Testis (tissue), 5 donors: ENCODE measurements around the gene RIN1. TPM values are rescaled to one million over a fixed set of nuclear protein-coding genes. Genes with fewer than 3 reads are reported as not detected.
A peak's percentile ranks its signal among the peaks of the same experiment; 100 is the strongest.
"Not testable (repeated sequence)": the region's sequence is repeated elsewhere in the genome, so short reads cannot be mapped to it uniquely, and the experiment has no call there.

Experiments
- DNase-seq: peaks from one replicate; pipeline ENCODE4 v3.0.0-alpha.2; 2019
- H3K27ac ChIP-seq, 2 donors: fragments of 200-600 bp; sonication (generic); one replicate each; pipeline ENCODE4 v1.5.1; 2019
- H3K27me3 ChIP-seq: fragments of 200-600 bp; sonication (generic); one replicate; pipeline ENCODE4 v1.5.1; 2019
- H3K36me3 ChIP-seq: fragments of 200-600 bp; sonication (generic); one replicate; pipeline ENCODE4 v1.5.1; 2017; ENCODE audit warnings: low read depth; ENCODE audit errors: missing control alignments
- H3K4me1 ChIP-seq: fragments of 200-600 bp; sonication (generic); one replicate; pipeline ENCODE4 v1.5.1; 2019
- H3K4me3 ChIP-seq, 2 donors: fragments of 200-600 bp; sonication (generic); one replicate each; pipeline ENCODE4 v1.5.1; 2017 to 2019
- H3K9me3 ChIP-seq: fragments of 200-600 bp; sonication (generic); one replicate; pipeline ENCODE4 v1.5.1; 2017
- POLR2A ChIP-seq: fragments of 450-650 bp; IDR thresholded peaks from one replicate; pipeline ENCODE4 v1.6.1; 2017; ENCODE audit warnings: antibody characterized with exemption, mild to moderate bottlenecking, moderate library complexity
- WGBS, 2 donors: methylation state at CpG; one replicate each; pipeline ENCODE4 v1.1.5; 2018; 5-methylcytosine and 5-hydroxymethylcytosine counted together
- intact Hi-C: fragments of 100-400 bp; cut with DNase I; formaldehyde crosslinking; loops from one replicate; pipeline ENCODE4 v1.15.1; 2023; ENCODE audit warnings: low total_unique reads
- long read RNA-seq, 2 donors: transcript quantifications; one replicate each; lab custom pipeline, GENCODE V29; 2026
- polyA plus RNA-seq: library from polyadenylated mRNA; stranded (reverse); fragments of 350-450 nt; fragmentation: Illumina TruSeq; extraction: RNeasy Lipid Tissue Mini Kit (QIAGEN cat#74804); gene quantifications from one replicate; pipeline ENCODE4 v1.2.3, GENCODE V29; 2014; ENCODE audit warnings: low read depth, low replicate concordance; ENCODE audit not compliant: insufficient read depth
- total RNA-seq, 2 donors: library from RNA; depleted of rRNA; stranded (reverse); fragments of >200 nt; gene quantifications; one replicate each; pipeline ENCODE4 v1.2.3, GENCODE V29; 2016
- TF ChIP-seq, protein P1 (sequence below), 3 experiments: fragments of 450-650 bp in 2 of 3; fragments of 200-600 bp in 1 of 3; sonication (generic) in 1 of 3; IDR thresholded peaks; one replicate each; pipeline ENCODE4 v1.5.1; 2016 to 2019; ENCODE audit warnings: antibody characterized with exemption in 3 of 3, mild to moderate bottlenecking in 2 of 3, moderate library complexity in 1 of 3

Gene RIN1, protein sequence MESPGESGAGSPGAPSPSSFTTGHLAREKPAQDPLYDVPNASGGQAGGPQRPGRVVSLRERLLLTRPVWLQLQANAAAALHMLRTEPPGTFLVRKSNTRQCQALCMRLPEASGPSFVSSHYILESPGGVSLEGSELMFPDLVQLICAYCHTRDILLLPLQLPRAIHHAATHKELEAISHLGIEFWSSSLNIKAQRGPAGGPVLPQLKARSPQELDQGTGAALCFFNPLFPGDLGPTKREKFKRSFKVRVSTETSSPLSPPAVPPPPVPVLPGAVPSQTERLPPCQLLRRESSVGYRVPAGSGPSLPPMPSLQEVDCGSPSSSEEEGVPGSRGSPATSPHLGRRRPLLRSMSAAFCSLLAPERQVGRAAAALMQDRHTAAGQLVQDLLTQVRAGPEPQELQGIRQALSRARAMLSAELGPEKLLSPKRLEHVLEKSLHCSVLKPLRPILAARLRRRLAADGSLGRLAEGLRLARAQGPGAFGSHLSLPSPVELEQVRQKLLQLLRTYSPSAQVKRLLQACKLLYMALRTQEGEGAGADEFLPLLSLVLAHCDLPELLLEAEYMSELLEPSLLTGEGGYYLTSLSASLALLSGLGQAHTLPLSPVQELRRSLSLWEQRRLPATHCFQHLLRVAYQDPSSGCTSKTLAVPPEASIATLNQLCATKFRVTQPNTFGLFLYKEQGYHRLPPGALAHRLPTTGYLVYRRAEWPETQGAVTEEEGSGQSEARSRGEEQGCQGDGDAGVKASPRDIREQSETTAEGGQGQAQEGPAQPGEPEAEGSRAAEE
- total RNA-seq (1 to 10 TPM; 8.2 to 8.5 TPM), polyA plus RNA-seq (4.7 TPM)
- long read RNA-seq, donor 1: 0 reads
- long read RNA-seq, donor 2, partial matches to known transcripts: 0 of 1 reads
- long read RNA-seq, donor 2, other reads (novel, unspliced or antisense): 0 of 1 reads

DNA sequence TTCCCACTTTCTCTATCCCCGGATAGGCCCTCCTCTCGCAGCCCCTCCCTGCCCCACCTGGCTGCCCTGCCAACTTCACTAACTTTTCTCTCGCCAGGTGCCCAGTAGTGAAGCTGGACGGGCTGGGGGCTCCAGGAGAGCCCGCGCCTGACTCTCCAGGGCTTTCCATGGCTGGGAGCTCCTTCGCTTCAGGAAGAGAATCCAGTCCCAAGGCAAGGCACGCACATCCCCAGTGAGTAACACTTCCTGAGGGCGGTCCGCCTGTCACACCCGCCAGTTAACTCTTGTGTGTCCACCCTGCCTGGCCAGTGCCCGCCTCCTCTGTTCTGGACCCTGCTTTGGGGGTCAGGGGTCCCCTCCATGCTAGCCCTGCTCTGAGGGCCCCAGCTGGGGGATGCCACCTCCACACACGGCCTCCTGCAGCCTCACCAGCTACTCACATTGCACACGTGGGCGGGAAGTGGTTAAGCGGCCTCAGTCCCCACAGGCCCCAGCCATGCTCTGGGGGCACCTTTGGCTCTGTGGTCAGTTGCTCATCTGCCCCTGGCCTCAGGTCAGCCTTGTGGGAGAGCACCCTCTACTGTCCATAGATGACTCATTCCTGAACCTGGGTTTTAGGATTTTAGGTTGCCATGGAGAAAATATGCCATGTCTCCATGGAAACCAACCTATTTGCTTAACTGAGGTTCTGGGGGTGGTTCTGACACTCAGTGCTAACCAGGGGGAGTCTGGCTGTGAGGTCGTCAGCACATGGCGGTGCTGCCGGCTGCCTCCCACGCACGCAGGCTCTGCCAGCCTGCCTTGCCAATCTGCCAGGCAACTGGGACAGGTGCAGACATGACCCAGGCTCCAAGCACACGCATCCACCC lies at the start of gene RIN1:
Gene RIN1 (minus strand): TSS at position 201 of the 869 bp plus-strand sequence. CDS start 32 bp downstream, at position 169.
- TF ChIP-seq, protein P1, sequence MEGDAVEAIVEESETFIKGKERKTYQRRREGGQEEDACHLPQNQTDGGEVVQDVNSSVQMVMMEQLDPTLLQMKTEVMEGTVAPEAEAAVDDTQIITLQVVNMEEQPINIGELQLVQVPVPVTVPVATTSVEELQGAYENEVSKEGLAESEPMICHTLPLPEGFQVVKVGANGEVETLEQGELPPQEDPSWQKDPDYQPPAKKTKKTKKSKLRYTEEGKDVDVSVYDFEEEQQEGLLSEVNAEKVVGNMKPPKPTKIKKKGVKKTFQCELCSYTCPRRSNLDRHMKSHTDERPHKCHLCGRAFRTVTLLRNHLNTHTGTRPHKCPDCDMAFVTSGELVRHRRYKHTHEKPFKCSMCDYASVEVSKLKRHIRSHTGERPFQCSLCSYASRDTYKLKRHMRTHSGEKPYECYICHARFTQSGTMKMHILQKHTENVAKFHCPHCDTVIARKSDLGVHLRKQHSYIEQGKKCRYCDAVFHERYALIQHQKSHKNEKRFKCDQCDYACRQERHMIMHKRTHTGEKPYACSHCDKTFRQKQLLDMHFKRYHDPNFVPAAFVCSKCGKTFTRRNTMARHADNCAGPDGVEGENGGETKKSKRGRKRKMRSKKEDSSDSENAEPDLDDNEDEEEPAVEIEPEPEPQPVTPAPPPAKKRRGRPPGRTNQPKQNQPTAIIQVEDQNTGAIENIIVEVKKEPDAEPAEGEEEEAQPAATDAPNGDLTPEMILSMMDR (IDR thresholded peaks at IDR 0.05): peak; percentile 26 to 37 (median 28)
- no peak for TF ChIP-seq POLR2A
- H3K36me3 ChIP-seq: no peaks in the 10 kb centered on the region
- DNase-seq: no peak
- 28 to 39% methylated on average over 17 to 22 of the region's 22 CpGs for WGBS, 2 donors
- no peaks in the 10 kb centered on the region for H3K9me3 ChIP-seq
- H3K27ac ChIP-seq: no peak within 1 kb of the TSS
- H3K4me3 ChIP-seq: peak within 1 kb of the TSS; percentile 21 to 39
- no peaks in the 10 kb centered on the region for H3K27me3 ChIP-seq
- peaks cover 14% of the 10 kb centered on the region for H3K4me1 ChIP-seq
- intact Hi-C loops: no loop called here

DNA sequence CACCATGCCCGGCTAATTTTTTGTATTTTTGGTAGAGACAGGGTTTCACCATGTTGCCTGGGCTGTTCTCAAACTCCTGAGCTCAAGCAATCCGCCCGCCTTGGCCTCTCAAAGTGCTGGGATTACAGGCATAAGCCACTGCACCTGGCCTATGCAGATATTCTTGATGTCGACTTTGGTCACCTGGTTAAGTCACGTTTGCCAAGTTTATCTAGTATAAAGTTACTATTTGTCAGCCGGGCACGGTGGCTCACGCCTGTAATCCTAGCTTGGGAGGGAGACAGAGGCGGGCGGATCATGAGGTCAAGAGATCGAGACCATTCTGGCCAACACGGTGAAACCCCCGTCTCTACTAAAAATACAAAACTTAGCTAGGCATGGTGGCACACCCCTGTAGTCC lies 48.1 kb upstream of the RIN1 start:
- H3K27me3 ChIP-seq: not testable (repeated sequence)
- 79 to 81% methylated on average over 13 of the region's 13 CpGs for WGBS, 2 donors

DNA sequence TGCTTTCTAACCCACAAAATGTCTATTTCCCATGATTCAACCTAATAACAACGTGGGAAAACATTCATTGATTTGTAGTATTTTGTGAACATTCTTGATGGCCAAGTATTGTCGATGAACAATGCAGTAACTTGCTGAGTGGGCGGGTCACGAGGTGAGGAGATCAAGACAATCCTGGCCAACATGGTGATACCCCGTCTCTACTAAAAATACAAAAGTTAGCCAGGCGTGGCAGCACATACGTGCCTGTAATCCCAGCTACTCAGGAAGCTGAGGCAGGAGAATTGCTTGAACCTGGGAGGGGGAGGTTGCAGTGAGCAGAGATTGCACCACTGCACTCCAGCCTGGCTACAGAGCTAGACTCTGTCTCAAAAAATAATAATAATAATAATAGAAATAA lies 44.0 kb upstream of the RIN1 start:
- intact Hi-C loops, H3K4me3 ChIP-seq: not testable (repeated sequence)
- 13 to 31% methylated on average over 7 of the region's 7 CpGs for WGBS, 2 donors

More for the DNA sequence above, 48.1 kb upstream of the RIN1 start:
- H3K9me3 ChIP-seq, H3K36me3 ChIP-seq, intact Hi-C loops, H3K27ac ChIP-seq, H3K4me1 ChIP-seq, DNase-seq, H3K4me3 ChIP-seq: not testable (repeated sequence)

DNA sequence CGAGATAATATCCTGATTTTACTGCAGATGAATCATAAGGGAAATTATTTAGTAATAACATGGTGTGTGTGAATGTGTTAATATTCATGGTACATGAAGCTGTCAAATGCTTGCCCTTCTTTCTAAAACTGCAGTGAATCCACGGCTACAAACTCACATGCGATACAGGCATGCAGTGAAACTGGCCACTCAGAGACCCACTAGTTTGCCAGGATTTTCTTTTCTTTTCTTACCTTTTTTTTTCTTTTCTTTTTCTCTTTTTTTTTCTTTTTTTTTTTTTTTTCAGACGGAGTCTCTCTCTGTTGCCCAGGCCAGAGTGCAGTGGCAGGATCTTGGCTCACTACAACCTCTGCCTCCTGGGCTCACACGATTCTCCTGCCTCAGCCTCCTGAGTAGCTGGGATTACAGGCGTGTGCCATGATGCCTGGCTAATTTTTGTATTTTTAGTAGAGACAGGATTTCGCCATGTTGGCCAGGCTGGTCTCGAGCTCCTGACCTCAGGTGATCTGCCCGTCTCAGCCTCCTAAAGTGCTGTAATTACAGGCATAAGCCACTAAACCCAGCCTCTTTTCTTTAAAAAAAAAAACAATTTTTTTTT lies 37.6 kb upstream of the RIN1 start:
- 83 to 85% methylated on average over 9 of the region's 9 CpGs for WGBS, 2 donors
- H3K36me3 ChIP-seq, intact Hi-C loops, H3K27me3 ChIP-seq, H3K27ac ChIP-seq, H3K4me1 ChIP-seq, DNase-seq, H3K4me3 ChIP-seq, H3K9me3 ChIP-seq: not testable (repeated sequence)

More for the DNA sequence above, 44.0 kb upstream of the RIN1 start:
- not testable (repeated sequence) for H3K27me3 ChIP-seq, H3K9me3 ChIP-seq, H3K27ac ChIP-seq, H3K4me1 ChIP-seq, DNase-seq, H3K36me3 ChIP-seq

DNA sequence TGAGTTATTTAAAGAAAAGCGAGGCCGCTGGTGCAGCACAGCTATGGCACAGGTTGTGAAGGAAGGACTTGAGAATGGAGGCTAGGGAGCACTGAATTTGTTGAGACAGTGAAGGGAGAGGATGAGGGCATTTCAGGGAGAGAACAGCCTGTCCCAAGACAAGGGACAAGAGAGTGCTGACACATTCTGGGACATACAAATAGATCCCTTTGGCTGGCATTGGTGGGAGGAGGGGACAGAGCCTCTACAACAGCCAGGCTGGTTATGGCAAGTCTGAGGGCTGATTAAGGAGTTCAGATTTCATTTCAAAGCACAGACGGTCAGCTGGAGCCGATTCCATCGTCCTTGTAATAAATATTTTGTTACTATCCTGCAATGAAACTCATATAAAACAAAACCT lies 37.0 kb upstream of the RIN1 start:
- Histone ChIP-seq H3K36me3 (no peaks in the 10 kb centered on the region), H3K4me1 (peaks cover 5% of the 10 kb centered on the region), H3K27me3 (no peaks in the 10 kb centered on the region), H3K27ac (no peak overlapping the region), H3K4me3 (no peak overlapping the region), H3K9me3 (no peaks in the 10 kb centered on the region)
- 46 to 66% methylated on average over 5 of the region's 5 CpGs for WGBS, 2 donors
- intact Hi-C loops: no loop called here
- no peak for TF ChIP-seq POLR2A
- TF ChIP-seq, protein P1 (IDR thresholded peaks at IDR 0.05): no peak
- DNase-seq: no peak
